ENCODE data around the gene PRSS2. TPM values are rescaled to one million over a fixed set of nuclear protein-coding genes. Genes with fewer than 3 reads are reported as not detected.

PRSS2 gene
- total and polyA plus RNA-seq, 9 of the 15 experiments (the other 6 are each of a cell fraction or from before 2014, with no cell fraction given), result 1.3 to 23.9 (median 3.8) TPM

DNA sequence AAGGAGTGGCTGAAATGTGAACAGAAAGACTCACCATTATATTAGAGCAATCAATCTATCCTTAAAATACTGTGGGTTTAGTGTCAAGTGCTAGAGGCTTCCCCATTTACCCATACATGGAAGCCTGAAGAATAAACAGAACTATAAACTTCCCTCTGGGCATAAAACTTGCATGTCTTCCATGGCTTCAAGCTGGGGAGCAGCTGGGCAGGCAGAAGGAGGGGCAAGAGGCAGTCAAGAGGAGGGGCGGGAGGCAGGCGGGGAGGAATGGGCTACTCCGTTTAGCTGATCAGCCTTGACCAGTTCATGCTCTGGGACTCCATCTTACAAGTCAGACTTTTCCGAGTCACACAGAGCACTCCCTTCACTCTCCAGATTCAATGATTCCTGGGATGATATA is 25.0 kb upstream of the PRSS2 start:
- H3K4me2 ChIP-seq (ENCODE audit: insufficient read depth, low read length), result no peak overlapping the region
- no TSS peak for BruUV-seq (replicated peaks)
- POLR2A ChIA-PET, result no interaction called here
- H3K9ac ChIP-seq (ENCODE audit: insufficient read depth in 1 of 2, low read depth in 2 of 2, low read length in 2 of 2), result no peak overlapping the region
- no peaks in the 10 kb centered on the region for H3K79me2 ChIP-seq (ENCODE audit: control insufficient read depth, insufficient read depth, low read length)
- no peaks in the 10 kb centered on the region for H4K20me1 ChIP-seq (replicated peaks; ENCODE audit: control insufficient read depth, insufficient read depth, low read length)
- peaks cover 3 to 19% of the 10 kb centered on the region in 2 experiments; a peak in 4 of 5 replicates for H3K27me3 ChIP-seq (ENCODE audit: control insufficient read depth in 2 of 2, insufficient read depth in 2 of 2, low read length in 2 of 2)
- intact Hi-C loops (cut with micrococcal nuclease) (no loop called here), in situ Hi-C loops (cut with MboI) (no loop called here)
- WGBS (ENCODE audit: insufficient coverage, low coverage, missing lambda C conversion rate), result 0% methylated on average over 4 of the region's 4 CpGs
- CTCF ChIA-PET (ENCODE audit: low intra/inter-chr PET ratio), result no interaction called here
- TF ChIP-seq CSDE1 (IDR thresholded peaks at IDR 0.05) (no peak), ARID2 (IDR thresholded peaks at IDR 0.05) (no peak), TFAM (CRISPR knock-in tag; conservative IDR thresholded peaks at IDR 0.05) (no peak), SLC30A9 (CRISPR knock-in tag; IDR thresholded peaks at IDR 0.05) (no peak), MECOM (CRISPR knock-in tag; IDR thresholded peaks at IDR 0.05) (no peak), FOSL1 (tag; conservative IDR thresholded peaks at IDR 0.05) (no peak), EP300 (IDR thresholded peaks at IDR 0.05; ENCODE audit: low read length) (no peak)
- TF ChIP-seq, protein P1, sequence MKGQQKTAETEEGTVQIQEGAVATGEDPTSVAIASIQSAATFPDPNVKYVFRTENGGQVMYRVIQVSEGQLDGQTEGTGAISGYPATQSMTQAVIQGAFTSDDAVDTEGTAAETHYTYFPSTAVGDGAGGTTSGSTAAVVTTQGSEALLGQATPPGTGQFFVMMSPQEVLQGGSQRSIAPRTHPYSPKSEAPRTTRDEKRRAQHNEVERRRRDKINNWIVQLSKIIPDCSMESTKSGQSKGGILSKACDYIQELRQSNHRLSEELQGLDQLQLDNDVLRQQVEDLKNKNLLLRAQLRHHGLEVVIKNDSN (CRISPR knock-in tag; IDR thresholded peaks at IDR 0.05), result no peak
- TF ChIP-seq, protein P2, sequence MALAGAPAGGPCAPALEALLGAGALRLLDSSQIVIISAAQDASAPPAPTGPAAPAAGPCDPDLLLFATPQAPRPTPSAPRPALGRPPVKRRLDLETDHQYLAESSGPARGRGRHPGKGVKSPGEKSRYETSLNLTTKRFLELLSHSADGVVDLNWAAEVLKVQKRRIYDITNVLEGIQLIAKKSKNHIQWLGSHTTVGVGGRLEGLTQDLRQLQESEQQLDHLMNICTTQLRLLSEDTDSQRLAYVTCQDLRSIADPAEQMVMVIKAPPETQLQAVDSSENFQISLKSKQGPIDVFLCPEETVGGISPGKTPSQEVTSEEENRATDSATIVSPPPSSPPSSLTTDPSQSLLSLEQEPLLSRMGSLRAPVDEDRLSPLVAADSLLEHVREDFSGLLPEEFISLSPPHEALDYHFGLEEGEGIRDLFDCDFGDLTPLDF (CRISPR knock-in tag; IDR thresholded peaks at IDR 0.05), result no peak
- TF ChIP-seq, protein P3, sequence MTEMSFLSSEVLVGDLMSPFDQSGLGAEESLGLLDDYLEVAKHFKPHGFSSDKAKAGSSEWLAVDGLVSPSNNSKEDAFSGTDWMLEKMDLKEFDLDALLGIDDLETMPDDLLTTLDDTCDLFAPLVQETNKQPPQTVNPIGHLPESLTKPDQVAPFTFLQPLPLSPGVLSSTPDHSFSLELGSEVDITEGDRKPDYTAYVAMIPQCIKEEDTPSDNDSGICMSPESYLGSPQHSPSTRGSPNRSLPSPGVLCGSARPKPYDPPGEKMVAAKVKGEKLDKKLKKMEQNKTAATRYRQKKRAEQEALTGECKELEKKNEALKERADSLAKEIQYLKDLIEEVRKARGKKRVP (CRISPR knock-in tag; IDR thresholded peaks at IDR 0.05), result no peak
- no peak for DNase-seq (ENCODE audit: extremely low read depth in 1 of 4, low spot score in 3 of 4)
- no peak for FAIRE-seq
- no peak overlapping the region for H3K4me3 ChIP-seq
- ATAC-seq, result no peak
- H3K9me1 ChIP-seq (ENCODE audit: control insufficient read depth, insufficient read depth, low read length), result no peaks in the 10 kb centered on the region
- H3K36me3 ChIP-seq (ENCODE audit: control insufficient read depth, insufficient read depth, low read length), result no peaks in the 10 kb centered on the region
- no peak overlapping the region for H3K27ac ChIP-seq (ENCODE audit: extremely low read depth, low read depth, low read length)
- H3K4me1 ChIP-seq (replicated peaks in 1 of 2; ENCODE audit: control insufficient read depth in 2 of 2, insufficient read depth in 2 of 2, low read length in 2 of 2), result no peaks in the 10 kb centered on the region
- no peak overlapping the region for H2AFZ ChIP-seq (ENCODE audit: low read depth, low read length)
- no peaks in the 10 kb centered on the region for H3K9me3 ChIP-seq (replicated peaks; ENCODE audit: control insufficient read depth, insufficient read depth, low read depth, low read length)

Data from K562 (cell line).